Stimulated activated CD4-positive, alpha-beta T cell treated with anti-CD3 and anti-CD28 coated beads, TNF-alpha, amount 100 ng/mL, for 1 hour (primary cell): Measurements from ENCODE around the gene FCRL1.

Source experiments
- DNase-seq, 3 donors: peaks; one replicate each; pipeline ENCODE4 v3.0.0-alpha.2; 2020; ENCODE audit warnings: low read depth in 3 of 3, low spot score in 1 of 3

FCRL1 gene

GRCh38 chr1:157803851-157804250, 16.1 kb downstream of the FCRL1 start:
- no peak for DNase-seq

GRCh38 chr1:157799996-157800395, 19.9 kb downstream of the FCRL1 start:
- DNase-seq: no peak

DNA sequence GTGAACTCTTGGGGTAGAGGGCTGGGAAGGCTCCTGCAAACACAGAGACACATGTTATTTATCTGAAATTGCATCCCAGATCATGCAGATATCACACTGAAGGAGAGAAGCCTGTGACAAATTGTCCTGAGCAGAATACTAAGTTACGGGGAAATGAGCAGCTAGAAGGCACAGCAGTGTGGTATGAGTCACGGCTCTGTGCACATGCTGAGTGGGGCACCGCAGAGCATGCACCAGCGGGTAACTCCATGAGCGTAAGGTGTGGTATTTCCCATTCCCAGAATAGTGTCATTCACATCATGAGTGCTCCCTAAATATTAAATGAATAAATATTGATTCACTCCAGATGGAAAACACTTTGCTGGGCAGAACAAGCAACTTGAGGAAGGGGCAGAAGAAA, 21.7 kb downstream of the FCRL1 start:
- DNase-seq: no peak

DNA sequence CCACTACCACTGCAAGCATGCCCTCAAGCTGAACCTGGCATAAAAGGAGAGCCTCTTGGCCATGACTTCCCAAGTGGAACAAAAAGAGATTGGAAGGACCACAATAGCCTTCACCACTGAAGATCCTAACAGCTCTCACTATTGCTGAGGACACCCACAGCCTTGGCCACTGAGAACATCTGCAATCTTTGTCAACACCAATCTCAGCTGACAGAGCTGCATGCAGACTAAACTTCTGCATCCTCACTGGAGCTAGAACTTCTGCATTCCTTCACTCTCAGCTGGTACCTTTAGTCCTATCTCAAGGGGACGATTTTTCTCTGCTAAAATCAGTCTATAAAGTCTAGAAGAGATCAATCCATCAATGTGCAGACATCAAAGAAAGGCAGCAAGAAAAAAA, 34.7 kb downstream of the FCRL1 start:
- no peak for DNase-seq

DNA sequence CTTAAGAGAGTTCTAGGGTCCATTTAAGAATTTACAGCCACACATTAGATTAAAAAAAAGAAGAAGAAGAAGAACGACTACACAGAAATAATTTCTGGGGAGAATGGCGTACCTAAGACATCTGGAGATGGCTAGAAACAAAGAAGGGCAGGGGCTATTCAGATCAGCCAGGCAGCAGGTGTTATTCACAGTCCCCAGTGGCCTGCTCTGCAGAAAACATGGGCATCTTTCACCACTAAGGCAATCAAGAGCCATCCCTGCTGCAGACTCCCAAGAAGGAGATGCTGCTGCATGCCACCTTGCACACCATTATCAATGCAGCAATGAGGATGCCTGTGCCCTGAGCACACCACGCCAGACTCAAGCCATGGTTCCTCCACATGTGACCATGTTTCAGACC, 35.1 kb downstream of the FCRL1 start:
- no peak for DNase-seq

GRCh38 chr1:157782931-157783330, 37.0 kb downstream of the FCRL1 start:
- DNase-seq: no peak

GRCh38 chr1:157781048-157781447, 38.9 kb downstream of the FCRL1 start:
- DNase-seq: no peak

DNA sequence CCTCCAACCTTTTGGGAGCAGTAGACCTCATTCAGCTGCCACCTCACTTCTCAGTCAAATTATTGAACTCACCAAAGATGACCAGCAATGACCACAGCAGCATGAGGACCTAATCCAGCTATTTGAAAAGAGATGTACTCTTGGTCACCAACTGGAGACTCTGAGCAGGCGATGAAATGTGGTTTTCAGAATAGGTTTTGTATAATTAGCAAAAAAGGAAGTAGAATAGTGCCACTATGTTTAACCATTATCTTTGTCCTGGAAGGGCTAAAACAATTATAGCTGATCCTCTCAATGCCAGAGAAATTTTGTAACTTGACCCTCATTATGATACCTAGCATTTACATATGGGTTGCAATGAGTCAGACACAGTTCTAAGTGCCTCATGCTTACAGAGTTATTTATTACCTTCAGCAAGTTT, 42.9 kb downstream of the FCRL1 start, which contains the start of gene FCRL2:
Gene FCRL2 (minus strand): TSS at position 162 of the 421 bp plus-strand sequence. CDS start 59 bp downstream, at position 103.
- DNase-seq: no peak

- no peak for DNase-seq
Observed at GRCh38 chr1:157775101-157775870, 44.6 kb downstream of the FCRL1 start.

- no peak for DNase-seq
Observed at GRCh38 chr1:157774412-157774811, 45.5 kb downstream of the FCRL1 start.

DNA sequence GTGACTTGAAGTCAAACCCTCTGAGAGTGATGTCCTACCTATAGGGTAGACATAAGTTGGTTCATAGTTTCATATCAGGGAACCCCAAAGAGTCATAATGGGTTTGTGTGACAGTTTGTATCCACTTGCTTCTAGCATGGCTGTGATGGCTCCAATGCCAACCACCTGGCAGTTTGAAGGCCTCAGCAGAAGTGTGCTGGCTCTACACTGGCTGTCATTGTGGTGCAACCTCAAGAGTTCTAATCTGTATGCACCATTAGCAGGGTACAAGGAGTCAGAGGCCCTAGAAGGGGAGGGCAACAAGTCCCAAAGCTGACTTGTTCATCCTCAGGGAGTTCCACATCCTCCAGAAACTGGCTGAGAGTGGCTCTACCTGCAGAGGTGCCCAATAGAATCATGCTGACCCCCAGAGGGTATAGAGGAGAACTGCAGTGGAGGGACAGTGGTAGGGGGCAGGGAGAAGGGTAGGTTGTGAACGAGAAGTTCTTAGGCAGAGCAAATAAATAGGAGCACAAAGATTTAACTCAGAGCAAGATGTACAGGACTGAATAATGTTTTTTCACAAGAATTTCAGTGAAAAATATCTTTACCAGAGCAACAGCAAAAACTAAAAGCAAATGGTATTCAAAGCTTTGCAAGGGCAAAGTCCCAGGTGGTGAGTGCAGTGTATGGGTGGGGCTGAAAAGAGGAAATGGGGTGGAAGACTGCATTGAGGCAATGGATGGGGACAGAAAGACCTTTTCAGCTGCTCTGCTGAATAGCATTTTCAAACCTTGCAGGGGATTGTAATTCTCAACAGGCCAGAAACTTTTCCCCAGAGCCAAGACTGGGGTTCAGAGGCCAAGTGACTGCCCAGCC, 46.2 kb downstream of the FCRL1 start:
- no peak for DNase-seq

DNA sequence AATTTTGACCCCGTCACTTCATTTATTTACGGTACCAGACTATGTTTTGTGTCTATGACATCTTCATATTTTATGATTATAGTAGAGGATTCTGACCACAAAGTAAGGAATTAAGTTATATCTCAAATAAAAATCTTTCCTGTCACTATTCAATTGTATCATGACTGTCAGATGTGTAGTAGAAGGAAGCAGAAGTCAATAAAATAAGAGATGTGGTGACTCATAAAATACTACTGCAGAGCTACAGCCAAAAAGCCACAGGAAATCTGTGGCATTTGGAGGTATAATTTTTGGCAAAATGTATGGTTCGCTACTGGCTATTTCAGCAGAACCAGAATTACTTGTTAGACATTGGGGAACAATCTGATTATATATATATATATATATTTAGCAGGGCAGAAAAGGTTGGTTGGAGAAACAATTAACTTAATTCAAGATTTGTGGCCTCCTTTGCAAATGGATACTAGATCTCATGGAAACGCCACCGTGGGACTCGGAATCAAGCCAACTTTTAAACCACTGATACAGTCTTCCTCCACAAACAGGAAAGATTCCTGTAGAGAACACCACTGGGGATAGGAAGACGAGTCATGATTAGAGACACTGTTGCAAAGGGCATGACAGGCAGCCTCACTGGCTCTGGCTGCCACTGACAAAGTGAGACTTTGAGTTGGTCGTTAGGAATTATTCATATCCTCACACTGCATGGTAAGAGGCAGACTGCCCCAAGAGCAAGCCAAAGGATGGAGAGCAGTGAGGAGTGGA, 48.1 kb downstream of the FCRL1 start:
- DNase-seq: no peak

- no peak for DNase-seq
Observed at GRCh38 chr1:157770442-157771043, 49.4 kb downstream of the FCRL1 start.

DNA sequence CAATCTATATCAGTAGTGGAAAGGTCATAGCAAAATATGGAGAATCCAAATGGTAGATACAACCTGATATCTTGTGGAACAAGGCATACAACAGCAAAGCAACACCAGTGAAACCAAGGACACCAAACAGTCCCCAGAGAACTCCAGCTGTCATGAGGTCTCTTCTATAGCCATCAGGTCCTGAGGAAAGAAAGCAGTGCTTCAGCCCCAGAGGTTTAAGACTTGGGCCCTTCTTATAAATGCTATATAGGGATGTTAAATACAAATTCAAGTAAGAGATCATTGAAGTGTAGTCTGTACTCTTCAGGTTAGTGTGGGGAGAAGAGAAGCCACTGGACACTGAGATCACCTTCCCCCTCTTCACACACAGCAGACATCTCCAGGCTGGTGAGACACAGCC, 53.1 kb downstream of the FCRL1 start:
- no peak for DNase-seq

DNA sequence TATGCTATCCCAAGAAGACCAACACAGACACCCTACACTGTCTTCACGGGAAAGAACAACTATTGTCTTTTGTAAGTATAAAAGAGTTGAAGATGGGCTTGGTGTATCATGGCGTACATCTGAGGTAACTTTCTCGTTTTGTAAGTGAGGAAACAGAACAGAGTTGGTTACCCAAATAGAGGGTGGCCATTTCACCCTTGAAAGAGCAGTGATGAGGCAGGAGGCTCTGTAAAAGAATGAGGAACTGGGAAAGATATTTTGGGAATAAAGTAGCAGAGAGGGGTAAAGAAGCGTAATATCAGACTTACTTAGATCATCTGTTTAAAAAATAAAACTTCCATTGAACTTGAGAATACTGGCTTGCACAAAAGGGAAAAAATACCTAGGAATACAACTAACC, 61.9 kb downstream of the FCRL1 start:
- no peak for DNase-seq

DNA sequence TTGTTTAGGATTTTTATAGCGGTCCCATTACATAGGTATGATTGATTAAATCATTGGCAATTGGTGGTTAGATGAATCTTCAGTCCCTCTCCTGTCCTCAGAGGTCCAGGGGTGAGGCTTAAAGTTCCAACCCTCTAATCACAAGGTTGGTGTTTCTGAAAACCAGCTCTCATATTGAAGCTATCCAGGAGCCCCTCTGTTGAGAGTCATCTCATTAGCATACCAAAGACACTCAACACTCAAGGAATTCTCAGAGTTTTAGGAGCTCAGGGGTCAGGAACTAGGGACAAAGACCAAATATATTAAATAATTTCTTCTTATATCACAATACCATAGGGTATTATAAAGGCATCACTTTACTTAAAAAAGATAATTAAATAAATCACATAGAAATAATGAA, 66.3 kb downstream of the FCRL1 start:
- no peak for DNase-seq

GRCh38 chr1:157751283-157751682, 68.6 kb downstream of the FCRL1 start:
- no peak for DNase-seq

DNA sequence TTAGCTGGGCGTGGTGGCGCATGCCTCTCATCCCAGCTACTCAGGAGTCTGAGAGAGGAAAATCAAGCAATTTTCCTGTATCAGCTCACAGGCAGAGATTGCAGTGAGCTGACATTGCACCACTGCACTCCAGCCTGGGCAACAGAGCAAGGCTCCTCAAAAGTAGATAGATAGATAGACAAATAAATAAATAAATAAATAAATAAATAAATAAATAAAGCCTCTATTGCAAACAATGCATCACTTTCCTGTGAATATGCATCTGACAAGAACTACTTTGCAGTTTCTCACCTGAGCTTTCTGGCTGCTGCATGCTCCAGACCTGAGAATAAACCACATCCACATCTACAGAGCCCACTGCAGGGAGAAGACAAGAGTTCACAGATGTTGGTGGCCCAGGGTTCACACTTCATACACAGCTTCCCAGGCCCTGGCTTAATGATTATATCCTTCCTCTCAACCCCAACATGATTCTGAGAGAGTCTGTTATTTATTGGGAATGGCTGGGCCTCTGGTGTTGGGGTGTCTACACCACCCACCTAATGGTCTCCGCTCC, 71.6 kb downstream of the FCRL1 start:
- DNase-seq: no peak
